ENCODE measurements around the gene SCRG1.

Gene SCRG1

GRCh38 chr4:173371292-173372192 lies 27.4 kb downstream of the SCRG1 start:
- no peak overlapping the region for H3K4me3 ChIP-seq (IDR thresholded peaks at IDR 0.05; ENCODE audit: insufficient read depth, low read depth, low read length)
- peak overlapping the region; percentile 64 for H3K9ac ChIP-seq
- H3K27me3 ChIP-seq (ENCODE audit: insufficient read depth, low read depth) = no peaks in the 10 kb centered on the region
- peaks cover 5% of the 10 kb centered on the region; the same call in 1 of the 2 replicates for H3K36me3 ChIP-seq (ENCODE audit: insufficient read depth)
- TF ChIP-seq, protein P1, sequence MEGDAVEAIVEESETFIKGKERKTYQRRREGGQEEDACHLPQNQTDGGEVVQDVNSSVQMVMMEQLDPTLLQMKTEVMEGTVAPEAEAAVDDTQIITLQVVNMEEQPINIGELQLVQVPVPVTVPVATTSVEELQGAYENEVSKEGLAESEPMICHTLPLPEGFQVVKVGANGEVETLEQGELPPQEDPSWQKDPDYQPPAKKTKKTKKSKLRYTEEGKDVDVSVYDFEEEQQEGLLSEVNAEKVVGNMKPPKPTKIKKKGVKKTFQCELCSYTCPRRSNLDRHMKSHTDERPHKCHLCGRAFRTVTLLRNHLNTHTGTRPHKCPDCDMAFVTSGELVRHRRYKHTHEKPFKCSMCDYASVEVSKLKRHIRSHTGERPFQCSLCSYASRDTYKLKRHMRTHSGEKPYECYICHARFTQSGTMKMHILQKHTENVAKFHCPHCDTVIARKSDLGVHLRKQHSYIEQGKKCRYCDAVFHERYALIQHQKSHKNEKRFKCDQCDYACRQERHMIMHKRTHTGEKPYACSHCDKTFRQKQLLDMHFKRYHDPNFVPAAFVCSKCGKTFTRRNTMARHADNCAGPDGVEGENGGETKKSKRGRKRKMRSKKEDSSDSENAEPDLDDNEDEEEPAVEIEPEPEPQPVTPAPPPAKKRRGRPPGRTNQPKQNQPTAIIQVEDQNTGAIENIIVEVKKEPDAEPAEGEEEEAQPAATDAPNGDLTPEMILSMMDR (conservative IDR thresholded peaks at IDR 0.05; ENCODE audit: low read depth, low read length) = no peak
- peak overlapping the region; percentile 76 for H3K27ac ChIP-seq
- peaks cover 4% of the 10 kb centered on the region; the same call in 1 of the 2 replicates for H4K20me1 ChIP-seq (ENCODE audit: insufficient read depth)
- H2AFZ ChIP-seq (ENCODE audit: low read depth) = peak overlapping the region; percentile 63
- H3K4me2 ChIP-seq = peak overlapping the region; percentile 92
- peaks cover 41% of the 10 kb centered on the region for H3K4me1 ChIP-seq (ENCODE audit: low read depth, poor library complexity, severe bottlenecking)
- peaks cover 50% of the 10 kb centered on the region for H3K79me2 ChIP-seq (ENCODE audit: insufficient read depth, low read depth)

- Histone ChIP-seq H3K79me2 (ENCODE audit: insufficient read depth, low read depth) (peaks cover 44% of the 10 kb centered on the region), H4K20me1 (ENCODE audit: insufficient read depth) (peaks cover 4% of the 10 kb centered on the region; the same call in 1 of the 2 replicates), H3K27ac (peak within 1 kb of the TSS; percentile 76), H3K36me3 (ENCODE audit: insufficient read depth) (peaks cover 5% of the 10 kb centered on the region; the same call in 1 of the 2 replicates), H3K4me2 (peak within 1 kb of the TSS; percentile 92), H3K4me3 (IDR thresholded peaks at IDR 0.05; ENCODE audit: insufficient read depth, low read depth, low read length) (no peak within 1 kb of the TSS), H2AFZ (ENCODE audit: low read depth) (peak within 1 kb of the TSS; percentile 63), H3K9ac (peak within 1 kb of the TSS; percentile 72), H3K27me3 (ENCODE audit: insufficient read depth, low read depth) (no peaks in the 10 kb centered on the region), H3K4me1 (ENCODE audit: low read depth, poor library complexity, severe bottlenecking) (peaks cover 35% of the 10 kb centered on the region)
- TF ChIP-seq, protein P1 (conservative IDR thresholded peaks at IDR 0.05; ENCODE audit: low read depth, low read length) = no peak
Measured at GRCh38 chr4:173370477-173371291, 28.2 kb downstream of the SCRG1 start, which contains the start of gene SAP30. Gene SAP30 (plus strand): TSS chr4:173370954. CDS start chr4:173371183, 229 bp downstream.

GRCh38 chr4:173370130-173370476 lies 28.8 kb downstream of the SCRG1 start:
- Histone ChIP-seq H3K4me1 (ENCODE audit: low read depth, poor library complexity, severe bottlenecking) (peaks cover 29% of the 10 kb centered on the region), H3K27me3 (ENCODE audit: insufficient read depth, low read depth) (no peaks in the 10 kb centered on the region), H3K27ac (peak overlapping the region; percentile 63), H3K36me3 (ENCODE audit: insufficient read depth) (0 out of 2 replicates have a peak, but pooled peaks cover 5% of the 10 kb centered on the region), H3K9ac (peak overlapping the region; percentile 72), H2AFZ (ENCODE audit: low read depth) (peak overlapping the region; percentile 53), H3K79me2 (ENCODE audit: insufficient read depth, low read depth) (peaks cover 39% of the 10 kb centered on the region), H3K4me2 (peak overlapping the region; percentile 30; the same call in 1 of the 2 replicates), H3K4me3 (IDR thresholded peaks at IDR 0.05; ENCODE audit: insufficient read depth, low read depth, low read length) (no peak overlapping the region), H4K20me1 (ENCODE audit: insufficient read depth) (peaks cover 4% of the 10 kb centered on the region; the same call in 1 of the 2 replicates)
- TF ChIP-seq, protein P1 (conservative IDR thresholded peaks at IDR 0.05; ENCODE audit: low read depth, low read length) = no peak

- H3K4me2 ChIP-seq = no peak overlapping the region
- H3K4me1 ChIP-seq (ENCODE audit: low read depth, poor library complexity, severe bottlenecking) = peaks cover 13% of the 10 kb centered on the region
- H3K36me3 ChIP-seq (ENCODE audit: insufficient read depth) = no peaks in the 10 kb centered on the region
- H3K9ac ChIP-seq = no peak overlapping the region
- TF ChIP-seq, protein P1 (conservative IDR thresholded peaks at IDR 0.05; ENCODE audit: low read depth, low read length) = no peak
- peaks cover 17% of the 10 kb centered on the region for H3K79me2 ChIP-seq (ENCODE audit: insufficient read depth, low read depth)
- H3K27me3 ChIP-seq (ENCODE audit: insufficient read depth, low read depth) = no peaks in the 10 kb centered on the region
- no peaks in the 10 kb centered on the region; the same call in 1 of the 2 replicates for H4K20me1 ChIP-seq (ENCODE audit: insufficient read depth)
- H3K27ac ChIP-seq = no peak overlapping the region
- H3K4me3 ChIP-seq (IDR thresholded peaks at IDR 0.05; ENCODE audit: insufficient read depth, low read depth, low read length) = no peak overlapping the region
- H2AFZ ChIP-seq (ENCODE audit: low read depth) = no peak overlapping the region
Measured at GRCh38 chr4:173367946-173368345, 31.0 kb downstream of the SCRG1 start.
